GM23338 (cell line): ENCODE results near the gene RASSF7. TPM values are rescaled to one million over a fixed set of nuclear protein-coding genes. Genes with fewer than 3 reads are reported as not detected.

Source experiments
- ATAC-seq: fragments of 200-7000 bp; cut with Tn5 transposase; 3 replicates; pipeline ENCODE4 v1.9.1; 2020
- DNase-seq: peaks from one replicate; pipeline ENCODE4 v3.0.0-alpha.2; 2015; ENCODE audit warnings: low spot score
- H2AFZ ChIP-seq: fragments of 200-600 bp; sonication (generic); 2 replicates; pipeline ENCODE4 v1.8.0; 2016; ENCODE audit warnings: antibody characterized with exemption, mild to moderate bottlenecking, moderate library complexity
- H3F3A ChIP-seq: fragments of 200-600 bp; sonication (generic); replicated peaks from 2 replicates; pipeline ENCODE4 v1.8.0; 2017; ENCODE audit warnings: antibody characterized with exemption, mixed run types, low read depth
- H3K27ac ChIP-seq: fragments of 200-600 bp; sonication (generic); 2 replicates; pipeline ENCODE4 v1.6.1; 2016; ENCODE audit warnings: low read depth
- H3K27me3 ChIP-seq: fragments of 200-600 bp; sonication (generic); 2 replicates; pipeline ENCODE4 v1.8.0; 2016; ENCODE audit warnings: mild to moderate bottlenecking, mixed run types, moderate library complexity; ENCODE audit not compliant: insufficient read depth
- H3K36me3 ChIP-seq: fragments of 200-600 bp; sonication (generic); 2 replicates; pipeline ENCODE4 v1.8.0; 2016; ENCODE audit warnings: mild to moderate bottlenecking; ENCODE audit not compliant: insufficient read depth
- H3K4me1 ChIP-seq: fragments of 200-600 bp; sonication (generic); 2 replicates; pipeline ENCODE4 v1.8.0; 2016; ENCODE audit warnings: mild to moderate bottlenecking, moderate library complexity; ENCODE audit not compliant: insufficient read depth
- H3K4me2 ChIP-seq: fragments of 200-600 bp; sonication (generic); 2 replicates; pipeline ENCODE4 v1.7.1; 2017; ENCODE audit warnings: mixed run types
- H3K4me3 ChIP-seq: fragments of 200-600 bp; sonication (generic); 2 replicates; pipeline ENCODE4 v1.6.1; 2016; ENCODE audit warnings: mixed run types
- H3K79me2 ChIP-seq: fragments of 200-600 bp; sonication (generic); replicated peaks from 2 replicates; pipeline ENCODE4 v1.8.0; 2017; ENCODE audit warnings: mild to moderate bottlenecking; ENCODE audit not compliant: insufficient read depth
- H3K9me2 ChIP-seq: fragments of 200-600 bp; sonication (generic); 2 replicates; pipeline ENCODE4 v1.8.0; 2017; ENCODE audit not compliant: insufficient read depth
- H4K20me1 ChIP-seq: fragments of 200-600 bp; sonication (generic); replicated peaks from 2 replicates; pipeline ENCODE4 v1.8.0; 2017; ENCODE audit warnings: mild to moderate bottlenecking; ENCODE audit not compliant: insufficient read depth
- H3K27ac Mint-ChIP-seq: 2 replicates; pipeline ENCODE4 v1.8.0; 2020; ENCODE audit warnings: inconsistent platforms, mild to moderate bottlenecking, moderate library complexity, mixed read lengths
- H3K27me3 Mint-ChIP-seq: 3 replicates; pipeline ENCODE4 v1.8.0; 2022; ENCODE audit warnings: low read depth, mild to moderate bottlenecking, moderate library complexity, mixed read lengths, inconsistent platforms; ENCODE audit not compliant: insufficient read depth, poor library complexity
- H3K36me3 Mint-ChIP-seq: 3 replicates; pipeline ENCODE4 v1.8.0; 2021; ENCODE audit warnings: low read depth, mild to moderate bottlenecking, inconsistent platforms, moderate library complexity, mixed read lengths
- H3K4me1 Mint-ChIP-seq: 3 replicates; pipeline ENCODE4 v1.8.0; 2020; ENCODE audit warnings: mild to moderate bottlenecking, inconsistent platforms, mixed read lengths
- H3K4me3 Mint-ChIP-seq: 3 replicates; pipeline ENCODE4 v1.8.0; 2021; ENCODE audit warnings: moderate library complexity, mild to moderate bottlenecking, inconsistent platforms, mixed read lengths
- H3K9me3 Mint-ChIP-seq: 3 replicates; pipeline ENCODE4 v1.8.0; 2020; ENCODE audit warnings: moderate library complexity, mild to moderate bottlenecking, inconsistent platforms, mixed read lengths
- CREB1 ChIP-seq: fragments of 250-450 bp; sonication (Bioruptor Pico); IDR thresholded peaks from 2 replicates; pipeline ENCODE4 v1.5.0; 2020; ENCODE audit warnings: low read depth, mild to moderate bottlenecking, moderate library complexity
- EZH2 ChIP-seq: fragments of 200-600 bp; sonication (generic); IDR thresholded peaks from one replicate; pipeline ENCODE4 v1.8.0; 2017; ENCODE audit warnings: antibody characterized with exemption, mild to moderate bottlenecking, low read depth; ENCODE audit not compliant: unreplicated experiment
- EZH2phosphoT487 ChIP-seq: fragments of 200-600 bp; sonication (generic); IDR thresholded peaks from one replicate; pipeline ENCODE4 v1.8.1; 2018; ENCODE audit warnings: antibody characterized with exemption; ENCODE audit not compliant: unreplicated experiment
- JUNB ChIP-seq: IDR thresholded peaks from one replicate; pipeline ENCODE4 v1.6.1; 2016; ENCODE audit warnings: antibody characterized with exemption; ENCODE audit not compliant: unreplicated experiment
- NANOG ChIP-seq: IDR thresholded peaks from 2 replicates; pipeline ENCODE4 v1.6.1; 2016; ENCODE audit warnings: antibody characterized with exemption, borderline replicate concordance
- POLR2AphosphoS5 ChIP-seq: IDR thresholded peaks from 2 replicates; pipeline ENCODE4 v1.6.1; 2016; ENCODE audit warnings: antibody characterized with exemption, low read depth
- STAT1 ChIP-seq: IDR thresholded peaks from one replicate; pipeline ENCODE4 v1.6.1; 2016; ENCODE audit warnings: antibody characterized with exemption; ENCODE audit not compliant: unreplicated experiment
- ZNF114 ChIP-seq: fragments of 250-450 bp; sonication (Bioruptor Pico); IDR thresholded peaks from 2 replicates; pipeline ENCODE4 v1.5.0; 2020; ENCODE audit warnings: mild to moderate bottlenecking, moderate library complexity
- ZNF331 ChIP-seq: fragments of 250-450 bp; sonication (Bioruptor Pico); IDR thresholded peaks from 2 replicates; pipeline ENCODE4 v1.5.0; 2020; ENCODE audit warnings: low read depth, mild to moderate bottlenecking, moderate library complexity
- ZNF462 ChIP-seq: fragments of 250-450 bp; sonication (Bioruptor Pico); IDR thresholded peaks from 2 replicates; pipeline ENCODE4 v1.5.0; 2020; ENCODE audit warnings: mild to moderate bottlenecking, moderate library complexity
- polyA plus RNA-seq: library from polyadenylated mRNA; unstranded; fragments of >200 nt; fragmentation: Nextera tagmentation; extraction: Ambion mirVana; gene quantifications from 2 replicates; pipeline ENCODE4 v1.2.1, GENCODE V29; 2016
- total RNA-seq: library from RNA; depleted of rRNA; stranded (reverse); fragments of >200 nt; shearing (Covaris generic); gene quantifications from 2 replicates; pipeline ENCODE4 v1.2.3, GENCODE V29; 2014
- TF ChIP-seq, protein P1 (sequence below): IDR thresholded peaks from one replicate; pipeline ENCODE4 v1.6.1; 2018; ENCODE audit warnings: antibody characterized with exemption; ENCODE audit not compliant: unreplicated experiment
- TF ChIP-seq, protein P2 (sequence below), 2 experiments: fragments of 200-600 bp in 1 of 2; sonication (generic) in 1 of 2; conservative IDR thresholded peaks; 2 replicates each; pipeline versions ENCODE4 v1.5.1 to v1.6.1; 2016 to 2017; ENCODE audit warnings: antibody characterized with exemption in 2 of 2, low read depth in 2 of 2, mild to moderate bottlenecking in 2 of 2, moderate library complexity in 1 of 2
- TF ChIP-seq, protein P3 (sequence below): IDR thresholded peaks from 2 replicates; pipeline ENCODE4 v1.6.1; 2016; ENCODE audit warnings: antibody characterized with exemption

RASSF7 gene
- total and polyA plus RNA-seq, 2 experiments from 2014 or later: 39.6 to 64.8 TPM

- H3K9me3 Mint-ChIP-seq: no peaks in the 10 kb centered on the region
- peaks cover 12% of the 10 kb centered on the region for H3K27me3 Mint-ChIP-seq
- Histone ChIP-seq H3F3A (peaks cover 36% of the 10 kb centered on the region), H3K27me3 (no peaks in the 10 kb centered on the region), H3K4me3 (no peak overlapping the region), H3K9me2 (no peaks in the 10 kb centered on the region), H3K4me1 (peaks cover 11% of the 10 kb centered on the region; the same call in 1 of the 2 replicates), H3K4me2 (no peak overlapping the region), H3K27ac (no peak overlapping the region), H4K20me1 (peaks cover 18% of the 10 kb centered on the region; the same call in 1 of the 2 replicates), H3K79me2 (no peaks in the 10 kb centered on the region), H3K36me3 (no peaks in the 10 kb centered on the region), H2AFZ (no peak overlapping the region)
- H3K27ac Mint-ChIP-seq: no peak overlapping the region
- TF ChIP-seq EZH2 (no peak), CREB1 (no peak), STAT1 (no peak), POLR2AphosphoS5 (no peak), JUNB (no peak), EZH2phosphoT487 (no peak), ZNF114 (CRISPR knock-in tag) (no peak), NANOG (no peak), ZNF331 (CRISPR knock-in tag) (no peak), ZNF462 (CRISPR knock-in tag) (no peak)
- TF ChIP-seq, protein P1, sequence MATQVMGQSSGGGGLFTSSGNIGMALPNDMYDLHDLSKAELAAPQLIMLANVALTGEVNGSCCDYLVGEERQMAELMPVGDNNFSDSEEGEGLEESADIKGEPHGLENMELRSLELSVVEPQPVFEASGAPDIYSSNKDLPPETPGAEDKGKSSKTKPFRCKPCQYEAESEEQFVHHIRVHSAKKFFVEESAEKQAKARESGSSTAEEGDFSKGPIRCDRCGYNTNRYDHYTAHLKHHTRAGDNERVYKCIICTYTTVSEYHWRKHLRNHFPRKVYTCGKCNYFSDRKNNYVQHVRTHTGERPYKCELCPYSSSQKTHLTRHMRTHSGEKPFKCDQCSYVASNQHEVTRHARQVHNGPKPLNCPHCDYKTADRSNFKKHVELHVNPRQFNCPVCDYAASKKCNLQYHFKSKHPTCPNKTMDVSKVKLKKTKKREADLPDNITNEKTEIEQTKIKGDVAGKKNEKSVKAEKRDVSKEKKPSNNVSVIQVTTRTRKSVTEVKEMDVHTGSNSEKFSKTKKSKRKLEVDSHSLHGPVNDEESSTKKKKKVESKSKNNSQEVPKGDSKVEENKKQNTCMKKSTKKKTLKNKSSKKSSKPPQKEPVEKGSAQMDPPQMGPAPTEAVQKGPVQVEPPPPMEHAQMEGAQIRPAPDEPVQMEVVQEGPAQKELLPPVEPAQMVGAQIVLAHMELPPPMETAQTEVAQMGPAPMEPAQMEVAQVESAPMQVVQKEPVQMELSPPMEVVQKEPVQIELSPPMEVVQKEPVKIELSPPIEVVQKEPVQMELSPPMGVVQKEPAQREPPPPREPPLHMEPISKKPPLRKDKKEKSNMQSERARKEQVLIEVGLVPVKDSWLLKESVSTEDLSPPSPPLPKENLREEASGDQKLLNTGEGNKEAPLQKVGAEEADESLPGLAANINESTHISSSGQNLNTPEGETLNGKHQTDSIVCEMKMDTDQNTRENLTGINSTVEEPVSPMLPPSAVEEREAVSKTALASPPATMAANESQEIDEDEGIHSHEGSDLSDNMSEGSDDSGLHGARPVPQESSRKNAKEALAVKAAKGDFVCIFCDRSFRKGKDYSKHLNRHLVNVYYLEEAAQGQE: no peak
- TF ChIP-seq, protein P2, sequence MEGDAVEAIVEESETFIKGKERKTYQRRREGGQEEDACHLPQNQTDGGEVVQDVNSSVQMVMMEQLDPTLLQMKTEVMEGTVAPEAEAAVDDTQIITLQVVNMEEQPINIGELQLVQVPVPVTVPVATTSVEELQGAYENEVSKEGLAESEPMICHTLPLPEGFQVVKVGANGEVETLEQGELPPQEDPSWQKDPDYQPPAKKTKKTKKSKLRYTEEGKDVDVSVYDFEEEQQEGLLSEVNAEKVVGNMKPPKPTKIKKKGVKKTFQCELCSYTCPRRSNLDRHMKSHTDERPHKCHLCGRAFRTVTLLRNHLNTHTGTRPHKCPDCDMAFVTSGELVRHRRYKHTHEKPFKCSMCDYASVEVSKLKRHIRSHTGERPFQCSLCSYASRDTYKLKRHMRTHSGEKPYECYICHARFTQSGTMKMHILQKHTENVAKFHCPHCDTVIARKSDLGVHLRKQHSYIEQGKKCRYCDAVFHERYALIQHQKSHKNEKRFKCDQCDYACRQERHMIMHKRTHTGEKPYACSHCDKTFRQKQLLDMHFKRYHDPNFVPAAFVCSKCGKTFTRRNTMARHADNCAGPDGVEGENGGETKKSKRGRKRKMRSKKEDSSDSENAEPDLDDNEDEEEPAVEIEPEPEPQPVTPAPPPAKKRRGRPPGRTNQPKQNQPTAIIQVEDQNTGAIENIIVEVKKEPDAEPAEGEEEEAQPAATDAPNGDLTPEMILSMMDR (conservative IDR thresholded peaks at IDR 0.05; ENCODE audit: low read depth in 2 of 2): no peak
- TF ChIP-seq, protein P3, sequence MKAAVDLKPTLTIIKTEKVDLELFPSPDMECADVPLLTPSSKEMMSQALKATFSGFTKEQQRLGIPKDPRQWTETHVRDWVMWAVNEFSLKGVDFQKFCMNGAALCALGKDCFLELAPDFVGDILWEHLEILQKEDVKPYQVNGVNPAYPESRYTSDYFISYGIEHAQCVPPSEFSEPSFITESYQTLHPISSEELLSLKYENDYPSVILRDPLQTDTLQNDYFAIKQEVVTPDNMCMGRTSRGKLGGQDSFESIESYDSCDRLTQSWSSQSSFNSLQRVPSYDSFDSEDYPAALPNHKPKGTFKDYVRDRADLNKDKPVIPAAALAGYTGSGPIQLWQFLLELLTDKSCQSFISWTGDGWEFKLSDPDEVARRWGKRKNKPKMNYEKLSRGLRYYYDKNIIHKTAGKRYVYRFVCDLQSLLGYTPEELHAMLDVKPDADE: no peak
- H3K36me3 Mint-ChIP-seq: peaks cover 29% of the 10 kb centered on the region
- ATAC-seq: no peak
- peaks cover 5% of the 10 kb centered on the region for H3K4me1 Mint-ChIP-seq
- H3K4me3 Mint-ChIP-seq: no peak overlapping the region
- DNase-seq: no peak
These were observed 52.2 kb downstream of the RASSF7 start for GRCh38 chr11:612961-613300.
